ENCODE data around the gene DDX39A.

DNA sequence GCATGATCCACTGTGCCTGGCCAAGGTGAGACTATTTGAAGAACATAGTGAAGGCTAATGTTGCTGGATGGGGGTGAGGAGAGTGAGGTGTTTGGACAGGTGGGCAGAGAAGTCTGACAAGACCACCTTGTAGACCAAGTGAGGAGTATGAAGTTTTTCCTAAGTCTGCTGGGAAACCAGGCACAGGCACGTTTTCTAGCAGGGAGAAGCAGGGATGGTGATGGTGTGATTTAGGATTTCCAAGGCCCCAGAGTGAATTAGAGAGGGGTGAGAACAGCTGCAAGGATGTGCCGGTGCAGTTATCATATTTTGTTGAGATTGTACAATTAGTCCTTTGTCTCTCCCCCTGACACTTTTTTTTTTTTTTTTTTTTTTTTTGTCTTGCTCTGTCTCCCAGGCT is 8.3 kb upstream of the DDX39A start:
- TF ChIP-seq, protein P1, sequence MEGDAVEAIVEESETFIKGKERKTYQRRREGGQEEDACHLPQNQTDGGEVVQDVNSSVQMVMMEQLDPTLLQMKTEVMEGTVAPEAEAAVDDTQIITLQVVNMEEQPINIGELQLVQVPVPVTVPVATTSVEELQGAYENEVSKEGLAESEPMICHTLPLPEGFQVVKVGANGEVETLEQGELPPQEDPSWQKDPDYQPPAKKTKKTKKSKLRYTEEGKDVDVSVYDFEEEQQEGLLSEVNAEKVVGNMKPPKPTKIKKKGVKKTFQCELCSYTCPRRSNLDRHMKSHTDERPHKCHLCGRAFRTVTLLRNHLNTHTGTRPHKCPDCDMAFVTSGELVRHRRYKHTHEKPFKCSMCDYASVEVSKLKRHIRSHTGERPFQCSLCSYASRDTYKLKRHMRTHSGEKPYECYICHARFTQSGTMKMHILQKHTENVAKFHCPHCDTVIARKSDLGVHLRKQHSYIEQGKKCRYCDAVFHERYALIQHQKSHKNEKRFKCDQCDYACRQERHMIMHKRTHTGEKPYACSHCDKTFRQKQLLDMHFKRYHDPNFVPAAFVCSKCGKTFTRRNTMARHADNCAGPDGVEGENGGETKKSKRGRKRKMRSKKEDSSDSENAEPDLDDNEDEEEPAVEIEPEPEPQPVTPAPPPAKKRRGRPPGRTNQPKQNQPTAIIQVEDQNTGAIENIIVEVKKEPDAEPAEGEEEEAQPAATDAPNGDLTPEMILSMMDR (IDR thresholded peaks at IDR 0.05), result no peak
- TF ChIP-seq POLR2A (IDR thresholded peaks at IDR 0.05), result no peak
